Activated CD4-positive, CD25-positive, alpha-beta regulatory T cell treated with anti-CD3 and anti-CD28 coated beads, Interleukin-2, amount 50 U/mL, for 16 hours (primary cell): ENCODE measurements around the gene LENG8.
"Not testable (repeated sequence)": the region's sequence is repeated elsewhere in the genome, so short reads cannot be mapped to it uniquely, and the experiment has no call there.

Source experiments
- DNase-seq: peaks from one replicate; pipeline ENCODE4 v3.0.0-alpha.2; 2020; ENCODE audit warnings: low read depth, low spot score

Gene LENG8

GRCh38 chr19:54460230-54461005 lies 11.4 kb downstream of the LENG8 start:
- DNase-seq, result no peak

GRCh38 chr19:54461210-54461609 lies 12.2 kb downstream of the LENG8 start:
- no peak for DNase-seq

- no peak for DNase-seq
Observed at GRCh38 chr19:54461613-54462012, 12.6 kb downstream of the LENG8 start.

GRCh38 chr19:54462047-54462654 lies 13.2 kb downstream of the LENG8 start:
- DNase-seq, result no peak

GRCh38 chr19:54462655-54463530 lies 13.9 kb downstream of the LENG8 start:
- DNase-seq, result peak; percentile 33

- peak; percentile 87 for DNase-seq
Observed at GRCh38 chr19:54463531-54464043, 14.6 kb downstream of the LENG8 start, which contains the start of gene LENG9. LENG9 (minus strand) TSS chr19:54463778; CDS start chr19:54463526, 252 bp downstream.

GRCh38 chr19:54464044-54464629 lies 15.1 kb downstream of the LENG8 start:
- DNase-seq, result peak; percentile 75

GRCh38 chr19:54464630-54465425 lies 15.8 kb downstream of the LENG8 start:
- peak; percentile 51 for DNase-seq

- no peak for DNase-seq
Observed at GRCh38 chr19:54465426-54466109, 16.6 kb downstream of the LENG8 start.

GRCh38 chr19:54466110-54466480 lies 17.1 kb downstream of the LENG8 start:
- not testable (repeated sequence) for DNase-seq

- DNase-seq, result no peak
Observed at GRCh38 chr19:54469496-54469934, 20.5 kb downstream of the LENG8 start.

- DNase-seq, result no peak
Observed at GRCh38 chr19:54470276-54470887, 21.4 kb downstream of the LENG8 start.

- no peak for DNase-seq
Observed at GRCh38 chr19:54470991-54471782, 22.2 kb downstream of the LENG8 start.

GRCh38 chr19:54473071-54473891 lies 24.3 kb downstream of the LENG8 start, which contains the start of gene CDC42EP5:
CDC42EP5 (minus strand) TSS chr19:54473296; CDS start chr19:54465547, 7,749 bp downstream.
- DNase-seq, result no peak

- DNase-seq, result no peak
Observed at GRCh38 chr19:54473892-54474372, 24.9 kb downstream of the LENG8 start.

- DNase-seq, result no peak
Observed at GRCh38 chr19:54475706-54476105, 26.7 kb downstream of the LENG8 start.

GRCh38 chr19:54477650-54478049 lies 28.7 kb downstream of the LENG8 start:
- no peak for DNase-seq
